ENCODE data around the gene MIB1. TPM values are rescaled to one million over a fixed set of nuclear protein-coding genes. Genes with fewer than 3 reads are reported as not detected.

Gene MIB1
- total and polyA plus RNA-seq, 9 of the 15 experiments (the other 6 are each of a cell fraction or from before 2014, with no cell fraction given) = 7.2 to 43.8 (median 23.2) TPM

GRCh38 chr18:21739604-21740537 lies 721 bp upstream of the MIB1 start:
- H3K4me3 ChIP-seq = peak overlapping the region; percentile 90; the same call in 1 of the 2 replicates
- no peaks in the 10 kb centered on the region for H3K9me1 ChIP-seq (ENCODE audit: control insufficient read depth, insufficient read depth, low read length)
- intact Hi-C loops (cut with micrococcal nuclease) = loop anchor here (1.0 to 10.0 kb wide), 3 partner anchors 36 to 245 kb away; partner anchors contain the start of genes ABHD3 and SNRPD1
- no peaks in the 10 kb centered on the region for H3K27me3 ChIP-seq (ENCODE audit: control insufficient read depth in 2 of 2, insufficient read depth in 2 of 2, low read length in 2 of 2)
- FAIRE-seq (peak; percentile 79), ATAC-seq (peak; percentile 64), DNase-seq (ENCODE audit: extremely low read depth in 1 of 4, low spot score in 3 of 4) (peak; percentile 39 to 90 (median 44))
- 5% methylated on average over 21 of the region's 21 CpGs for WGBS (ENCODE audit: insufficient coverage, low coverage, missing lambda C conversion rate)
- POLR2A ChIA-PET = interaction anchor here (0.5 to 3.8 kb wide), 13 partner anchors 9 to 1254 kb away, joined by 3 to 21 read pairs (median 4); partner anchors contain the start of gene ESCO1
- peaks cover 42% of the 10 kb centered on the region for H3K79me2 ChIP-seq (ENCODE audit: control insufficient read depth, insufficient read depth, low read length)
- H4K20me1 ChIP-seq (replicated peaks; ENCODE audit: control insufficient read depth, insufficient read depth, low read length) = peaks cover 6% of the 10 kb centered on the region; the same call in 1 of the 2 replicates
- H3K36me3 ChIP-seq (ENCODE audit: control insufficient read depth, insufficient read depth, low read length) = no peaks in the 10 kb centered on the region
- H3K4me2 ChIP-seq (ENCODE audit: insufficient read depth, low read length) = peak overlapping the region; percentile 83
- in situ Hi-C loops (cut with MboI) = no loop called here
- TSS peak; percentile 87 for BruUV-seq (replicated peaks)
- CTCF ChIA-PET (ENCODE audit: low intra/inter-chr PET ratio) = no interaction called here
- peak overlapping the region; percentile 18 to 90; a peak in 3 of 4 replicates for H3K9ac ChIP-seq (ENCODE audit: insufficient read depth in 1 of 2, low read depth in 2 of 2, low read length in 2 of 2)
- H3K9me3 ChIP-seq (replicated peaks; ENCODE audit: control insufficient read depth, insufficient read depth, low read depth, low read length) = no peaks in the 10 kb centered on the region; the same call in 1 of the 2 replicates
- H3K27ac ChIP-seq (ENCODE audit: extremely low read depth, low read depth, low read length) = peak overlapping the region; percentile 95
- peaks cover 20 to 24% of the 10 kb centered on the region in 2 experiments; a peak in 4 of 5 replicates for H3K4me1 ChIP-seq (replicated peaks in 1 of 2; ENCODE audit: control insufficient read depth in 2 of 2, insufficient read depth in 2 of 2, low read length in 2 of 2)
- peak overlapping the region; percentile 86 for H2AFZ ChIP-seq (ENCODE audit: low read depth, low read length)
- no peak for TF ChIP-seq NELFE (IDR thresholded peaks at IDR 0.05; ENCODE audit: insufficient read depth, insufficient read length)
- no peak for TF ChIP-seq IFI16 (CRISPR knock-in tag; IDR thresholded peaks at IDR 0.05)
- TF ChIP-seq ZSCAN29 (IDR thresholded peaks at IDR 0.05) = no peak
- TF ChIP-seq ZNF696 (CRISPR knock-in tag; conservative IDR thresholded peaks at IDR 0.05) = no peak
- no peak for TF ChIP-seq TCF7 (IDR thresholded peaks at IDR 0.05; ENCODE audit: borderline replicate concordance)
- 0 out of 2 replicates have a peak, but pooled peaks have one; percentile 8 for TF ChIP-seq TEAD2 (tag; IDR thresholded peaks at IDR 0.05)
- 0 out of 4 replicates have a peak, but pooled peaks of 1 of the 2 experiments have one; percentile 7 for TF ChIP-seq RAD21 (CRISPR knock-in tag; conservative IDR thresholded peaks at IDR 0.05 in 1 of 2, IDR thresholded peaks at IDR 0.05 in 1 of 2)
- 0 out of 2 replicates have a peak, but pooled peaks have one; percentile 43 for TF ChIP-seq POLR2H (tag; IDR thresholded peaks at IDR 0.05; ENCODE audit: low read depth)
- no peak for TF ChIP-seq FOXO4 (CRISPR knock-in tag; IDR thresholded peaks at IDR 0.05)
- TF ChIP-seq TFAP4 (CRISPR knock-in tag; IDR thresholded peaks at IDR 0.05; ENCODE audit: borderline replicate concordance) = 0 out of 2 replicates have a peak, but pooled peaks have one; percentile 21
- TF ChIP-seq CREB3L1 (IDR thresholded peaks at IDR 0.05; ENCODE audit: borderline replicate concordance, low read depth) = 0 out of 2 replicates have a peak, but pooled peaks have one; percentile 23
- TF ChIP-seq TRIM24 (IDR thresholded peaks at IDR 0.05) = 0 out of 4 replicates have a peak, but pooled peaks of 1 of the 2 experiments have one; percentile 16
- TF ChIP-seq GABPA (tag; conservative IDR thresholded peaks at IDR 0.05; ENCODE audit: low read depth) = no peak
- TF ChIP-seq HMBOX1 (IDR thresholded peaks at IDR 0.05) = 0 out of 2 replicates have a peak, but pooled peaks have one; percentile 44
